Measurements from ENCODE around the gene SFN.
"Not testable (repeated sequence)": the region's sequence is repeated elsewhere in the genome, so short reads cannot be mapped to it uniquely, and the experiment has no call there.

SFN gene

DNA sequence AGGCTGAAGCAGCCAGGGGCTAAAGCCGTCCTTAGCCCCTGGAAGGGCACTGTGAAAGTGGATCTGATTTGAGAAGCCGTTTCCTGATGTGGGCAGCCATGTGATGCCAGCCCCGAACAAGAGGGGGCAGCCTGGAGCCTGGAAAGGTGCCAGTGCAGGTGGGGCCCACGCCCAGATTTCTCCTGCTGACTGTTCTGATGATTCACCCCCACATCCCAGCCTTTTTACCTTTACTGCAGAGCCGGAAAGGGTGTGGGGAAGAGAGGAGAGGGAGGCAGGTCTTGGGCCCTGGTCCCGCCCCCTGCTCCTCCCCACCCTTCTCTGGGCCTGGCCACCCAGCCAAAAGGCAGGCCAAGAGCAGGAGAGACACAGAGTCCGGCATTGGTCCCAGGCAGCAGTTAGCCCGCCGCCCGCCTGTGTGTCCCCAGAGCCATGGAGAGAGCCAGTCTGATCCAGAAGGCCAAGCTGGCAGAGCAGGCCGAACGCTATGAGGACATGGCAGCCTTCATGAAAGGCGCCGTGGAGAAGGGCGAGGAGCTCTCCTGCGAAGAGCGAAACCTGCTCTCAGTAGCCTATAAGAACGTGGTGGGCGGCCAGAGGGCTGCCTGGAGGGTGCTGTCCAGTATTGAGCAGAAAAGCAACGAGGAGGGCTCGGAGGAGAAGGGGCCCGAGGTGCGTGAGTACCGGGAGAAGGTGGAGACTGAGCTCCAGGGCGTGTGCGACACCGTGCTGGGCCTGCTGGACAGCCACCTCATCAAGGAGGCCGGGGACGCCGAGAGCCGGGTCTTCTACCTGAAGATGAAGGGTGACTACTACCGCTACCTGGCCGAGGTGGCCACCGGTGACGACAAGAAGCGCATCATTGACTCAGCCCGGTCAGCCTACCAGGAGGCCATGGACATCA is at the start of gene SFN:
Gene SFN (plus strand): TSS at position 369 of the 904 bp plus-strand sequence. CDS start 64 bp downstream, at position 433.
- DNase-seq (ENCODE audit: low read depth): peak; percentile 37

DNA sequence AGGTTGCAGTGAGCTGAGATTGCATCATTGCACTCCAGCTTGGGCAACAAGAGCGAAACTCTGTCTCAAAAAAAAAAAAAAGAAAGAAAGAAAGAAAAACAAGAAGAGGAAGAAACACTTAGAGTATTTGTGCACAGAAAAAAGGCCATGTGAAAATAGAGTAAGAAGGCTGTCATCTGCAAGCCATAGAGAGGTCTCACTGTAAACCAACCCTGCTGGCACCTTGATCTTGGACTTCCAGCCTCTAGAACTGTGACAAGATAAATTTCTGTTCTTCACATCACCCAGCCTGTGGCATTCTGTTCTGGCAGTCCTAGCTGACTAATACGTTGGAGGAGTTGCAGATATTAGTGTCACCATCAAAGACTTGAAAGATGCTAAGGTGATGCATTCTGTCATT is 48.6 kb upstream of the SFN start:
- no peak for DNase-seq (ENCODE audit: low read depth)

DNA sequence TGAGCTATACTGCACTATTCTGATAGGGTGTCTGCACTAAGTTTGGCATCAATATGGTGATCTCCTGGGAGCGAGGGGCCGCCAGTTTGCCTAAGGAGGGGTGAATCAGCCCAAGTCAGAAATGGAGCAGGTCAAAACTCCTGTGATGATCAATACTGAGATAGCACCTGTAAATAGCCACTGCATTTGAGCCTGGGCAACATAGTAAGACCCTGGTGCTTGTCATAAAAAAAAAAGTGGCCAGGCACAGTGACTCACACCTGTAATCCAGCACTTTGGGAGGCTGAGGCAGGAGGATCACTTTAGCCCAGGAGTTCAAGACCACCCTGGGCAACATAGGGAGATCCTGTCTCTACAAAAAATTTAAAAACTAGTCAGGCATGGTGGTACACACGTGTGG is 48.1 kb upstream of the SFN start:
- no peak for DNase-seq (ENCODE audit: low read depth)

DNA sequence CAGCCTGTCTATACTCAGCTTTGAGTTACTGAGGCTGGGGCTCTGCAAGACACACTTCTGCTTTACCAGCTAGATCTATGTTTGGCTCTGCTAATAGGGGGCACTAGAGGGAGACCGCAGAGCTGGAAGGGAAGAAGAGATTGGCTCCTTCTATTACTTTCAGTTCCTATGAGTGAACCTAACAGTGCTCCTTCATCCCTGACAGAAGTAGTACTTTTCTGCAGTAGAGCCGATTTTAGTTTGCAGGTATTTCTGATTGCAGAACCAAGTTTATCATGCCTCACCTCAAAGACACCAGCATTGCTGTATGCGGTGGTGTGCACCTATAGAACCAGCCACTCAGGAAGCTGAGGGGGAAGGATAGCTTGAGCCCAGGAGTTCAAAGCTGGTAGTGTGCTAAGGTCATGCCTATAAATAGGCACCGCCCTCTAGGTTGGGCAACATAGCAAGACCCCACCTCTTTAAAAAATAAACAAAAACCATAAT is 42.1 kb upstream of the SFN start:
- no peak for DNase-seq (ENCODE audit: low read depth)

DNA sequence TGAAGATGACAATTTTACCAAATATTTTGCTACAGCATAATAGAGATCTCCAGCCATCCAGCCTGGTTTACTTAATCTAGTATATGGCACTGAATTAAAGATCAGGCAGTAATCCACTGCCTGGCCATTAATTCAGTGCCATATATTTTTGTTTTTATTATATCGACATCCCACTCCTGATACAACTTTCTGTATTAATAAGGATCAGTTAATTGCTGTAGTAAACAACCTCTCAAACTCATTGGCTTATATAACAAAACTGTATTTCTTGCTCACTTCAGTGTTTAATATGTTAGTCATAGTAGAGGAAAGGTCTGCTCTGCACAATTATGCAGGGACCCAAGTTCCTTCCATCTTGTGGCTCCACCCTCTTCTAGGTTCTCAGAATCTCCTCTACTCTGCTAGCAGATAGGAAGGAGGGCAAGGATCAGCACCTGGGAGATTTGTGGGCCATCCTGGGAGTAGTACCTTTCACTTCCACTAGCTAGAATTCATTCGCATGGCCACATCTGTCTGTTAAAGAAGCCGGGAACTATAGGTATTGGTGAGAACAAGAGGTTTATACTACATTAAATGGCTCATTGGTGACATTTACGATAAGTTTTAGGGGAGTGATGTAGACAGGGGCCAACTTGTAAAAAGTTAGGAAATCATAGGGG is 40.1 kb upstream of the SFN start:
- DNase-seq (ENCODE audit: low read depth): no peak

DNA sequence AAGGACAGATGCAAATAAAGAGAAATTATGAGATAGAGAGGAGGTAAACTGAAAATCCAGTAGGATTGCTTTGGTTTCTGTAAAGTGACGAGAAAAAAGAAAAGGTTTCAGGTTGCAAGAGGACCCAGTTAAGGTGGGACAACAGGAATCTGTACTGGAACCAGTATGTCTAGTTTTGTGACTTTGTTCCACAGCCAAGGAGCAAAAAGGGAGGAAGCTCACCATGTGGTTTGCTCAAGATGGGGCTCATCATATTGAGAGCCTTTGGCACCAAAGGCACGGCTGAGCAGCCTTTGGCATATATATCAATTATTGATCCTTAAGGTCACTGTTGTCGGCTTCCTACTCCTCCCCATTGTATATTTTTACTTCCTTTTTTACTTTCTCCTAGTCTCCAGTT is 38.2 kb upstream of the SFN start:
- DNase-seq (ENCODE audit: low read depth): no peak

DNA sequence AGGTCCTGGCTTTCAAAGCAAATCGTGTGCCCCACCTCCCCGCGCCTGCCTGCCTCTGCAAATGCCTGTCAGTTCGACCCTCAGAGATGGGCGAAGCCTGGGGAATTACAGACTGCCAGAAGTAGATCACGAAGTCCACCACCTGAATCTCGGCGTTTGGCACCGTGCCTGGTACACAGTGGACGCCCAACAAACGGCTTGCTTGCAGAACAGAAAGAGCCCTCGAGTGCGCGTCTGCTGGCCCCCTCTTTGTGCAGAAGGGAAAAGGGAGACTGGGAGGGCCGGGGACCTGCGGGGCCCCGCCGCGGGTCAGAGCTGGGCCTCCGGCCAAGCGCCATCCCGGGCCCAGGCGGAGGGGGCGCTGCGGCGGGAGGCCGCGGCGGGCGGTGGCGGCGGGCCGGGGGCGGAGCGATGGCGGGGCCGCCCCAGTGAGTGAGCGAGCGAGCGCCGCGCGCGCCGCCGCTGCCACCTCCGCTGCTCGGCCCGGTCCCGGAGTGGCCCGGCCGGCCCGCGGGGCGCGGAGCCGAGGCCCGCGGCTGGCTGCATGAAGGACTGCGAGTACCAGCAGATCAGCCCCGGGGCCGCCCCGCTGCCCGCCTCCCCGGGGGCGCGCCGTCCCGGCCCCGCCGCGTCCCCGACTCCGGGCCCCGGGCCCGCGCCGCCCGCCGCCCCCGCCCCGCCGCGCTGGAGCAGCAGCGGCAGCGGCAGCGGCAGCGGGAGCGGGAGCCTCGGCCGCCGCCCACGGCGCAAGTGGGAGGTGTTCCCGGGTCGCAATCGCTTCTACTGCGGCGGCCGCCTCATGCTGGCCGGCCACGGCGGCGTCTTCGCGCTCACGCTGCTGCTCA is 36.5 kb upstream of the SFN start, which contains the start of gene ZDHHC18:
Gene ZDHHC18 (plus strand): TSS at position 428 of the 845 bp plus-strand sequence. CDS start 117 bp downstream, at position 545.
- DNase-seq (ENCODE audit: low read depth): peak; percentile 50

DNA sequence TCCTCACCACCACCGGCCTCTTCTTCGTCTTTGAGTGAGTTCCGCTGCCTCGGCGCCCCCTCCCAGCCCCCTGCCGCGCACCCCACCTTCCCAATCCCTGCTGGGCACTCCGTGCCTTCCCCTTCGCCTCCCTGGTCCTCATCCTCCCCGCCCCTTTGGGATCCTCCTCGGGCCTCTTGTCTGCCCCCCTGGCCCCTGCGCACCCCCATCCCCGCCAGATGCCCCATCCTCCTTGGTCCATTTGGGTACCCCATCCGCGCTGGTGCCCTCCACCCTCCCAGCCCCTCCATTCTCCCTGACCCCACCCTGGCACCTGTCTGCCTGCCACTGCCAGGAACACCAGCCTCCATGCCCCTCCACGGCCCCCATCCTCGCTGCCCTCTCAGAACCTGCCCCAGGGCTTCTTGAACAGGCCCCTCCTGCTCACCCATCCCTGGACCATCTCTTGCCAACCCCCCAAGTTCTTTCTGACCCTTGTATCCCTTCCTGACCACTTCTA is 35.8 kb upstream of the SFN start:
- DNase-seq (ENCODE audit: low read depth): no peak

DNA sequence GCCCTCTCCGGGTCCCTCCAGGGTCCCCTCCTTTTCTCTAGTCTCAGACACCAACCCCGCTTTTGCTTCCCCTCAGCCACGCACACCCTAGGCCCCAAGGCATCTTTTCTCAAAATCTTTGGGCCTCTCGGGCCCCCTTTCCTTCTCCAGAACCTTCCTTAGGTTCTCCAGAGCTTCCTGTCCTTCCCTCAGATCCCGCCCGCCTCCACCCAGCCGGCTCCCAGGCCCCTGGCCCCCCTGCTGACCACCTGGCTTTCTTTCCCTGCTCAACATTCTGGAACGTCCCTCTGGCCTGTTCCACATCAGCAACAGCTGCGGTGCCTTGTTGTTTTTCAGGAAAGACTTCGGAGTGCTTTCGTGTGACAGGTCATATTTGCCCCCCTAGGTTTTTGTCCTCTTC is 35.3 kb upstream of the SFN start:
- DNase-seq (ENCODE audit: low read depth): no peak

DNA sequence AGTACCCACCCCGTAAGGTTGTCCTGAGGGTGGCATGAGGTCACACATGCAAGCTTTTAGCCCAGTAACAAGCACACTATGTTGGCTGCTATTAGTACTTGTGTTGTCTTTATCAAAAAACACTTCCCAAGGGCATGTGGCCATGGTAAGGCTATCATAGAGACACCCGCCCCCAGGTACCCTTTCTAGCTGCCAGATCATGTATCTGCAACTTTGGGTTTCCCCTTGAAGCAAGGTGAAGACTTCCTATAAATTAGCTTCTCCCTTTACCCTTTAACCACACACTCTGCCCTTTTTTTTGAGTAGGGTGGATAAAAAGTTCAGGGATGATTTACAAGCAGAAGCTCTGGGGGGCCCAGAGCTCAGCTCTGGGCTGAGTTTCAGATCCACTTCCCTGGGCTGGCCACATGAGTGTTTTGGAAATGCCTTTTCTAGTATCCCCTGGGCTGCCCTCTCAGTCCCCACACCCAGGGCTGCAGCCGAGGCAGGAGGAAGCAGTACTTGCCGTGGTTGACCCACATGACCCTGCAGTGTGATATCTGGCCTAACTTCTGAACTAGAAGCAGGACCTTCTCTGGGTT is 34.4 kb upstream of the SFN start:
- DNase-seq (ENCODE audit: low read depth): peak; percentile 16

DNA sequence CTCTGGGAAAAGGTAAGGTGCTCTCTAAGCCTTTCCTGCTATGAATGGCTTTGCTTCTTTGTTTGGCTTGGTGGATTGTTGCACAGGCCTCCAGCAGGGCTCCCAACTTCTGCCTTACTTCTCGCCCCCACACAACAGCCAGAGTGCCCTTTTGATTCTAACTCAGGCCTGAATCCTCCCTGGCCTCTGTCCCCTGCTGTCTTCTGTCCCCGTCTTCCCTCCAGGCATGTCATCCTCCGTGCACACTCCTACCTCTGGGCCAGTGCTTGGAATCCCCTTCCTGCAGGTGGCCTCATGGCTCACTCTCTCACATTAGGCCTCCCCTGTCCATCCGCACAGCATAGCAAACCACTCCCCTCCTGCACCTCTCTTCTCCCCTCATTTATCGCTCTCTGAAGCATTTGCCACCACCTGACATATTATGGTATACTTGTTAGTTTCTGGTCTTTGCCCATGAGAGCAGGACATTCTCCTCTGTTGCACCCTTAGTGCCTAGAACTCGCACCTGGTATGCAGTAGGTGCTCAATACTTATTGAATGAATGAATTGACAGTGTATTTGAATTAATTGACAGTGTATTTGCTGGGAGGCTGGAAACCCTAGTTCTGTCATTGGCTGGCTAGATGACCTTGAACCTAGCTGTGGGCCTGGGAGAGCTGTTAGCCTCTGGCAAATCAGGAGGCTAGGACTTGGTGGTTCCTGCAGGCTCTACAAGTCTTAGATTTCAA is 33.6 kb upstream of the SFN start:
- no peak for DNase-seq (ENCODE audit: low read depth)

DNA sequence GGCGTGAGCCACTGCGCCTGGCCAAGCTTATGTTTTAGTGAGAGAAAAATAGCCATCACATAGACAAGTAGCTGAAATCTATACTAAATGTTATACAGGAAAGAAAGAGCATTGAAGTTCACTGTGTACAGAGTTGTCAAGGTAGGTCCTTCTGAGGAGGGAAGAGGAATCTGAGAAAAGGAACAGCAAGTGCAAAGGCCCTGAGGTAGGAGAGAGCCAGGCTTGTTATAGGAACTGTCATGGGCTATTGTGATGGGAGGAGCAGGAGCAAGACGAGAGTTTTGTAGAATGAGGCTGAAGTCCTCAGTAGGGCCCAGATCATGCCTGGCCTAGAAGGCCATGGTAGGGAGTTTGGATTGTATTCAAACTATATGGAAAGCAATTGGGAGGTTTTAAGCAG is 31.9 kb upstream of the SFN start:
- no peak for DNase-seq (ENCODE audit: low read depth)

DNA sequence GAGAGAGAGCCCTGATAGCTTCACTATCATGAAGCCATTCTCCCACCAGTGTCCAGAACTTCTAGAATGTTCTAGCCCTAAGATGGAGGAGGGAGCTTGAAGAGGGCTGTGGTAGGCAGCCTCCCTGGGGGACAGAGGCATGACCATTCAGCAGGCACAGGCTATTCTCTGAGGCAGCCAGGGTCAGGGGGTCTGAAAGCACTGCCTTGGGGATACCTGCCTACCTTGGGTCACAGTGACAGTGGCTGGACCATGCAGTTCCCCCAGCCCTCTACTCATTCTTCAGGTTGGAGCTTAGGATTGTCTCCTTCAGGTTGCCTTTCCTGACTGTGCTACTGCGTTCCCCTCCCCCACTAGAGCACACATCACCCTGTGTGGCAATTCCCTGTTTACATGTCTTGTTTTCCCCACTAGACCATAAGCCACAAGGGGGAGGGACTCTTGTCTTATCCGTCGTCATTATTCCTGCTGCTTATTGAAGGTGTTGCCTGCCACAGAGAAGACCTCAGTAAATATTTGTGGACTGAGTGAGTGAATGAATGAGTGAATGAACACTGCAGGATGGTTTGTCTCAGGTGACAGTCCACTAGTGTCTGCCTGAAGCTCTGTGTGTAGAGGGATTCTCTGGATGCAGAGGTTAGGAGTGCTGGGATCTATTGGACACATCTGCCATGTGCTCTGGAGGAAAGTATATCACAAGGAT is 31.3 kb upstream of the SFN start:
- DNase-seq (ENCODE audit: low read depth): peak; percentile 30

DNA sequence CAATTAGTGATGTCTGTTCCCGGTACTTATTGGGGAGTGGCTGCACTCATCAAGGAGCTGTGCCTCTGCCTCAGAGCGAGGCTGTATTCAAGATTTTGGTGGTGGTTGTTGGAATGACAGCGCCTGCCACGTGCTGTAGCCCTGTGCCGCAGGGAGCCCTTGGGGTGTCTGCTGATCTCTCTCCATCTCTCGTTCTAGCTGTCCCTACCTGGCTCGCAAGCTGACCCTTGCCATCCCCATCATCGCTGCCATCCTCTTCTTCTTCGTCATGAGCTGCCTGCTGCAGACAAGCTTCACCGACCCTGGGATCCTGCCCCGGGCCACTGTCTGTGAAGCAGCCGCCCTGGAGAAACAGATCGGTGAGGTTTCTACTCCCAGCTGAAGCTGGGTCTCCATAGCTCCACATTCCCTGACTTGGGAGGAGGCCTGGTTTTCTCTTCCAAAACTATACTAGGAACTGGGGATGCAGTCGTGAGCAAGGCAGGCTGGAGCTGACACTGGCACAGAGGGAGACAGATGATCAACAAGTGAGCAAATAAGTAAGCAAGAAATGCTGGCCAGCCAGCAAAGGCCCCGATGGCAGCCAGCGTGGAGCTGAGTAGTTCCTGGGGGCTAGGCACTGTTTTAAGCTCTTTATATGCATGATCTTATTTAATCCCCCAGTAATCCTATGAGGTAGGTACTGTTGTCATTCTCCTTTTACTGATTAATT is 30.5 kb upstream of the SFN start:
- DNase-seq (ENCODE audit: low read depth): no peak

DNA sequence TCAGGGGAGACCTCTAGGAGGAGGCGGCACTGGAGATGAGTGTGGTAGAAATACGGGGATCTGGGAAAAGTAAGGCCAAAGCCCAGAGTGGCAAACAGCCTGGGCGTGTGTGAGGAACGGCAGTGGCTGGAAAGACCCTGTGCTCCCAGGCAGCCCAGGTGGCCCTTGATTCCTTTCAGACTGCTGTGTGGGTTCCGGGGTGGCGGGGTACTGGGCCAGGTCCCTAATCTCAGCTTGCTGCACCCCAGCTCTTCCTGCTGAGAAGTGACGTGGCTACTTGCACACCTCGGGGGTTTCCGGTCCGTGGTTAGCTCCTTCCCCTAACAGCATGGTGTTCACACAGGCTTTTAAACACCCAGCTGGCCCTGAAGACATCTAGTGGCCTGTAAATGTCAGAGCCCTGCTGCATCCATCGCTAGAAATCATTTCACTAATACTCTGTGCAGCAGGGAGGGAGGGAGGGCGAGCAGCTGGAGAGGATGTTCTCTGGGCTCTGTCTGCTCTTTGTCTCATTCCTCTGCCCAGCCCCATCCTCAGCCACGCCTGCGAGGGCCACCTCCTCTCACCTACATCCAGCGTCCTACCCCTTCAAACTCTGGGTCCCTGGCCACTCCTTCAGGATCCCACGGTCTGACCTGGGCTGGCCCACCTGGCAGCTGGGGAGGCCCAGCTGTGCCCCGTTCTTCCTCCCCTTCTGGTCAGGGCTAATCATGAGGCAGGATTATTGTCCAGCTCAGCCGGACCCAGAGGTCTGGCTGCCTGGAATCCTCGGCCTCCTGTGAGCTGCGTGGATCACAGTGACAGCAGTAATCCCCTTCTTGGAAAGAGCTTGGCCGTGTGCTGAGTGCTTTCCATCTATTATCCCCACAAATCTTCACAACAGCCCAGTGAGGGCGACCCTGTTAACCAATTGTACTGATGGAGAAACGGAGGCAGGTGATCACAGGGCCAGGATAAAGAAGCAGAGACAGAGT is 29.2 kb upstream of the SFN start:
- DNase-seq (ENCODE audit: low read depth): peak; percentile 96

DNA sequence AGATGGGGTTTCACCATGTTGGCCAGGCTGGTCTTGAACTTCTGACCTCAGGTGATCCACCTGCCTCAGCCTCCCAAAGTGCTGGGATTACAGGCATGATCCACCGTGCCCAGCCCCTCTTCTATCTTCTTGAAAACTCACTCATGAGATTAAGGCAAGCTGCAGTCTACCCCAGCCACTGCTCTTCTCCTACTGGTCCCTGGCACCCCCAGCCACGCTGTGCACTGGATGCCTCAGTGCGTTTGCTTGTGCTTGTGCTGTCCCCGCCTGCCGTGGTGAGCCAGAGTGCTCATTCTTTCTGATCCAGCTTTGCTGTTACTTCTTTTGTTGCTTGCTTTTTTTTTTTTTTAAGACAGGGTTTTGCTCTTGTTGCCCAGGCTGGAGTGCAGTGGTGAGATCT is 25.3 kb upstream of the SFN start:
- not testable (repeated sequence) for DNase-seq (ENCODE audit: low read depth)

DNA sequence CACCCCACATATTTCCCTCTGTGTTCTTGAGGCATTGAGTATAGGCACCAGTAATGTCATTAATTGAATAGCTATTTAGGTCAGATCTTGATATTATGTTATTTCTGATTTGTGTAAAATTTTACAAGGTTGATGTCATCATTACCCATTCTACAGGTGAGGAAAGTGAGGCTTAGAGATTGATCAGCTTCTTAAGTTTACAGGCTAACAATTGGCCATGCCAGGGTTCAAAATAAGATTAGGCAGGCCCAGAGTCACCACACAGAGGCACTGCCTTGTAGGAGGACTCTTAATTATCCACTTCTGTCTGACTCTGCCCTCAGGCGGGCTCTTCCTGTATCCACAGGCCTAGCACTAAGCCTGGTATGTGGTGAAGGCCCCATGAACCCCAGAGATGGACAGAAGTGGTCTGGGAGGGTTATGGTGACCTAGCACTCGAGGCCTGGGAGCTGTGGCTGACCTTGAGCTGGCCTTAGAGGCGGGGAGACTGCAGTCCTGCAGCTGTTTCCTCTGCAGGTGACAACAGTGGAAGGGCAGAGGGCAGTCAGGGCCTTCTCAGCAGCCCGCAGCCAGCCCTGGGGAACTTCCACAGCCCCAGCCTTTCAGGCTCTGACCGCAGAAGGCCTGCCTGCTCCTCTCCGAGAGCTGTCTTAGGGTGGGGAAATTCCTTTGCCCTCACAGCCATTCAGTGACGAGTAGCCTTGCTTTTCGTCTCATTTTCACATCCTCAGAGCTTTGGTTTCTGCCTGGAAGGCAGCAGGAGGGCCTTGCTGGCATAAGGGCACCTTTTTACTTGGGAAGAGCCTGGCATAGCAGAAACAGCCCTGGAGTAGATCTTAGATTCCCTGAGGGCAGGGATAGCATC is 24.2 kb upstream of the SFN start:
- DNase-seq (ENCODE audit: low read depth): peak; percentile 72

Data from T-helper 22 cell (primary cell).